ENCODE data around the gene SPTSSA.
"Not testable (repeated sequence)": the region's sequence is repeated elsewhere in the genome, so short reads cannot be mapped to it uniquely, and the experiment has no call there.

Gene SPTSSA

DNA sequence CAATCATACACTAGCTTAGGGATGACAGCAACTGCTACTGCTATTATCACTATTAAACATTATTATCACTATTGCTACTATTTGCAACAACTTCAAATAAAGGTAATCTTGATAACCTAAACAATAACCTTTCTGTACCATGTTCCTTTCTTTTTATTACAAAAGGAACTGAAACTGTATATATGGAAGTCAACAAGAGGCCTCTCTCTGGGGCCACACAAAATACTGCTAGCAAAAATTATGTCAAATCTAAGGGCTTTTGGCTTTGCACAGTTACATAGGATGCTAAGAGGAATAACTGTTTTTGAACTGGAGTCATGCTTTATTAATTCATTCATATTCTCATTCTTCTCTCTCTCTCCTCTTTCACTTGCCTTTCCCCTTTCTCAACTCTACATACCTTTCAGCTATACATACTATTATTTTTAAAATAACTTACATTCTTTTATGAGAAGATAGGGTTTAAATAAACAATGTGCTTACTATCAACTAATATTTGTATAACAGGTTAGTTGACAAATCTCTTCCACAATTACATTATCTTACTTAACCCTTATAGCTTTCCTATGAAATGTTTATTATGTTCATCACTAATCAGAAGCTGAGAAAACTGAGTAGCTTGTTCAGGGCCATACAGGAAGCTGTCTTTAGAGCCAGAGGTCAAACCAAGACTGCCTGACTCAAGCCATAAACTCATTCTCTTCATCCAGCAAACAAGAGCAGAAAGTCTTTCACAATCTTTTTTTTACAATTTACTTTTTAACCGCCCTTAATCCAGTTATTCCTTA, 25.7 kb downstream of the SPTSSA start:
- DNase-seq (ENCODE audit: insufficient read length, low spot score) (no peak), FAIRE-seq (no peak)
- TF ChIP-seq POLR2A (IDR thresholded peaks at IDR 0.05; ENCODE audit: low read depth, low read length) (no peak), POU2F2 (IDR thresholded peaks at IDR 0.05; ENCODE audit: low read depth, low read length) (no peak), SPI1 (IDR thresholded peaks at IDR 0.05; ENCODE audit: low read depth, low read length) (peak; percentile 78)

DNA sequence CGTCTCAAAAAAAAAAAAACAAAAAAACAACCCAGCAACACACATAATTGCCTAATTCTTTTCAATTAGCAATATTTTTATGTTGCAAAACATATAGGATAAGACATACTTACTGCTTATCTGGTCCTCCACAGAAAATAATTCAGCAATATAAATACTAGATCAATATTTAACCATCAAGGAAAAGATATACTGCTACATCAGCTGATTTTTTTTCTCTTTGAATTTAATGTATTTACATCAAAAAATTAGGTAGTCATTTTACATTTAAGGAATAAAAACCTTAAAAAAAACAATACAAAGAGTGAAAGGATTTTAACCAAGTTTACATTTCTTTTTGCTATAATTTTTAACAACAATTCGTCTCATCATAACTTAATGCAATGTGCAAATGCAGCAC, 28.1 kb downstream of the SPTSSA start:
- TF ChIP-seq POLR2AphosphoS5 (IDR thresholded peaks at IDR 0.05; ENCODE audit: low read depth, low read length) (no peak), SPI1 (IDR thresholded peaks at IDR 0.05; ENCODE audit: low read depth, low read length) (no peak), PAX5 (IDR thresholded peaks at IDR 0.05; ENCODE audit: insufficient read depth, low read length, severe bottlenecking) (no peak), POLR2A (IDR thresholded peaks at IDR 0.05; ENCODE audit: low read depth, low read length) (no peak), TAF1 (IDR thresholded peaks at IDR 0.05; ENCODE audit: low read depth, low read length) (no peak), POU2F2 (IDR thresholded peaks at IDR 0.05; ENCODE audit: low read depth, low read length) (no peak)
- no peak for FAIRE-seq
- DNase-seq (ENCODE audit: insufficient read length, low spot score): no peak

GRCh38 chr14:34428102-34428466, 34.0 kb downstream of the SPTSSA start:
- not testable (repeated sequence) for DNase-seq (ENCODE audit: insufficient read length, low spot score); FAIRE-seq

DNA sequence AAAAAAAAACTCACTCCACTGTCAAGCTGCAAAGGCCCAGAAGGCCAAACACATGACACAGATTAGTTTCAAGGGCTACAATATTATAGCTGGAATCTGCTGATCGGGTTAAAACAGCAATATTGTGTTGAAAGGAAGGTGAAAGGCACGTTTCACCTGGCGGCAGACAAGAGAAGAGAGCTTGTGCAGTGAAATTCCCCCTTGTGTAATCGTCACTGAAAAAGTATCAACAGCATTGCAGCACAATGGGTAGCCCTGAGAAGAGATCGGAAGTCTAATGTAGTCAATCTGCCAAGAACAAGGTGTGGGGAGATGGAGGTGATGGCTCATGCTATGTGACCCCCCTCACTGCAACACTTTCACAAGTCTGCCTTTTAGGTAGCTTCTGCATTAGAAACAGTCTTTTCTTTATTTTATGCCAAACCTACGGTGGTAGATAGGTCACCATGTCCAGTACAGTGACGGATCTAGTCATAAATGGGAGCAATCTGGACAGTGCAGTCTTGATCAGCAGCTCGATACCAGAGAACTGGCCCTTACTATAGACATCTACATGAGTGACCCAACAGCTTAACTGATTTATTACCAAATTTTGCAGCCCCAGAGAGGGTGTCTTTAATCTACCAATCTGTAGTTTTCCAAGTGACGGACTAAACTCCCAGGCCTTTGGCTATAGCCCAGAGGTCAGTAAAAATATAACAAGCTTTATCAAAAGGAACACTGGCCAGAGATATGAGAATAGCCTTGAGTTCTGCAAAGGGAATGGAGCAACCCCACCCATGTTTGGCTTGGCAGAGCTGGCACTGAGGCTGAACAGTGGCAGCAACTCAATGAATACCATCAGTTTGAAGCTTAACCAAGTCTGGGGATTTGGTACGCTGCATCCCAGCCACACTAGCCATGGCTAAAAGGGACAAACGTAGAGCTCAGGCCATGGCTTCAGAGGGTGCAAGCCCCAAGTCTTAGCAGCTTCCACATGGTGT, 35.4 kb downstream of the SPTSSA start:
- TF ChIP-seq POU2F2 (IDR thresholded peaks at IDR 0.05; ENCODE audit: low read depth, low read length) (no peak), PAX5 (IDR thresholded peaks at IDR 0.05; ENCODE audit: insufficient read depth, low read length, severe bottlenecking) (no peak), POLR2AphosphoS5 (IDR thresholded peaks at IDR 0.05; ENCODE audit: low read depth, low read length) (no peak), POLR2A (IDR thresholded peaks at IDR 0.05; ENCODE audit: low read depth, low read length) (no peak), SPI1 (IDR thresholded peaks at IDR 0.05; ENCODE audit: low read depth, low read length) (no peak), TAF1 (IDR thresholded peaks at IDR 0.05; ENCODE audit: low read depth, low read length) (no peak)
- DNase-seq (ENCODE audit: insufficient read length, low spot score) (no peak), FAIRE-seq (no peak)

- FAIRE-seq: no peak
- no peak for DNase-seq (ENCODE audit: insufficient read length, low spot score)
- TF ChIP-seq POLR2A (IDR thresholded peaks at IDR 0.05; ENCODE audit: low read depth, low read length) (no peak), SPI1 (IDR thresholded peaks at IDR 0.05; ENCODE audit: low read depth, low read length) (no peak), POLR2AphosphoS5 (IDR thresholded peaks at IDR 0.05; ENCODE audit: low read depth, low read length) (no peak), POU2F2 (IDR thresholded peaks at IDR 0.05; ENCODE audit: low read depth, low read length) (no peak), PAX5 (IDR thresholded peaks at IDR 0.05; ENCODE audit: insufficient read depth, low read length, severe bottlenecking) (no peak), TAF1 (IDR thresholded peaks at IDR 0.05; ENCODE audit: low read depth, low read length) (no peak)
Measured at GRCh38 chr14:34425095-34425851, 36.8 kb downstream of the SPTSSA start.

GRCh38 chr14:34424488-34424887, 37.6 kb downstream of the SPTSSA start:
- DNase-seq (ENCODE audit: insufficient read length, low spot score) (no peak), FAIRE-seq (no peak)
- no peak for TF ChIP-seq POLR2A (IDR thresholded peaks at IDR 0.05; ENCODE audit: low read depth, low read length)
- TF ChIP-seq PAX5 (IDR thresholded peaks at IDR 0.05; ENCODE audit: insufficient read depth, low read length, severe bottlenecking): no peak
- no peak for TF ChIP-seq POLR2AphosphoS5 (IDR thresholded peaks at IDR 0.05; ENCODE audit: low read depth, low read length)
- TF ChIP-seq POU2F2 (IDR thresholded peaks at IDR 0.05; ENCODE audit: low read depth, low read length): no peak
- TF ChIP-seq TAF1 (IDR thresholded peaks at IDR 0.05; ENCODE audit: low read depth, low read length): no peak
- no peak for TF ChIP-seq SPI1 (IDR thresholded peaks at IDR 0.05; ENCODE audit: low read depth, low read length)

DNA sequence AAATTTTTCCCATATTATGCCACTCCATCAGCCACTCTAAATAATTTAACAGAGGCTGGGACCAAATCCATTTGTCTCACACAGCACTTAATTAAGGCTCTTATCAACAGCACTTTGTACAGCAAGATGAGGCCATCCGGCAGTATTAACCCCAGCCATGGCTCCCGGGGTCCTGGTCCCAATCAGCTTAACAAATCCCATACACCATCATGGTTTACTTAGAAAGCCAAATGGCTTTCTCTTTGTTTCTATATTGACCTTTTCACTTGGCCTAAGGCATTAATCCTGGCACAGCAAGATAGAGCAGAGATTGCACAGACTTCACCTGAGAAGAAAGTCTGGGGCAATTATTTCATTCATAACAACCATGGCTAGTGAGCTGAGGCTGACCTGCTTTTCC, 38.6 kb downstream of the SPTSSA start:
- no peak for TF ChIP-seq POU2F2 (IDR thresholded peaks at IDR 0.05; ENCODE audit: low read depth, low read length)
- no peak for TF ChIP-seq POLR2AphosphoS5 (IDR thresholded peaks at IDR 0.05; ENCODE audit: low read depth, low read length)
- no peak for TF ChIP-seq SPI1 (IDR thresholded peaks at IDR 0.05; ENCODE audit: low read depth, low read length)
- no peak for TF ChIP-seq TAF1 (IDR thresholded peaks at IDR 0.05; ENCODE audit: low read depth, low read length)
- TF ChIP-seq POLR2A (IDR thresholded peaks at IDR 0.05; ENCODE audit: low read depth, low read length): no peak
- no peak for TF ChIP-seq PAX5 (IDR thresholded peaks at IDR 0.05; ENCODE audit: insufficient read depth, low read length, severe bottlenecking)
- FAIRE-seq (no peak), DNase-seq (ENCODE audit: insufficient read length, low spot score) (no peak)

- DNase-seq (ENCODE audit: insufficient read length, low spot score) (no peak), FAIRE-seq (no peak)
- TF ChIP-seq POU2F2 (IDR thresholded peaks at IDR 0.05; ENCODE audit: low read depth, low read length) (no peak), PAX5 (IDR thresholded peaks at IDR 0.05; ENCODE audit: insufficient read depth, low read length, severe bottlenecking) (no peak), TAF1 (IDR thresholded peaks at IDR 0.05; ENCODE audit: low read depth, low read length) (no peak), SPI1 (IDR thresholded peaks at IDR 0.05; ENCODE audit: low read depth, low read length) (no peak), POLR2A (IDR thresholded peaks at IDR 0.05; ENCODE audit: low read depth, low read length) (no peak), POLR2AphosphoS5 (IDR thresholded peaks at IDR 0.05; ENCODE audit: low read depth, low read length) (no peak)
Measured at GRCh38 chr14:34420547-34421150, 41.4 kb downstream of the SPTSSA start.

DNA sequence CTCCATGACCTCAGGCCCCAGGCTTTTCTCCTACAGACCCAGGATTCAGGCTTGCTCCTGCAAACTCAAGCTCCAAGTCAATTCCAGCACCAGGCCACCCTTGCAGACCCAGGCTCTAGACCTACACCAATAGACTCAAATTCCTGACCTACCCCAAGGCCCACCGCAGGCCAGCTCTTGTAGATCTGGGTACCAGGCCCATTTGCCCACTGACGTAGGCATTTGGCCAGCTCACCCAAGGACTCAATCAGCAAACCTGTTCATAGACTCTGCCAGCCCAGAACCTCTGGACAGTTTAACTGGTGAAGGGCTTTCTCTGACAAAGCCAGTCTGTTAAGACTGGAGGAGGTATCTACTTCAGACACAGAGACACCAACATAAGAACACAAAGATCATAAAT, 52.3 kb downstream of the SPTSSA start:
- TF ChIP-seq TAF1 (IDR thresholded peaks at IDR 0.05; ENCODE audit: low read depth, low read length) (no peak), SPI1 (IDR thresholded peaks at IDR 0.05; ENCODE audit: low read depth, low read length) (no peak), PAX5 (IDR thresholded peaks at IDR 0.05; ENCODE audit: insufficient read depth, low read length, severe bottlenecking) (no peak), POLR2A (IDR thresholded peaks at IDR 0.05; ENCODE audit: low read depth, low read length) (no peak), POU2F2 (IDR thresholded peaks at IDR 0.05; ENCODE audit: low read depth, low read length) (no peak), POLR2AphosphoS5 (IDR thresholded peaks at IDR 0.05; ENCODE audit: low read depth, low read length) (no peak)
- DNase-seq (ENCODE audit: insufficient read length, low spot score): no peak
- FAIRE-seq: no peak
